Hematopoietic multipotent progenitor cell treated with erythropoietin and hydrocortisone succinate and interleukin-3 and kit ligand, for 8 days (in vitro differentiated cells): ENCODE results near the gene CLASP2.
"Not testable (repeated sequence)": the region's sequence is repeated elsewhere in the genome, so short reads cannot be mapped to it uniquely, and the experiment has no call there.

Experiments
- DNase-seq: peaks from one replicate; pipeline ENCODE4 v3.0.0-alpha.2; 2015

The CLASP2 gene

GRCh38 chr3:33526787-33527186, 191.3 kb downstream of the CLASP2 start:
- no peak for DNase-seq

GRCh38 chr3:33525232-33525631, 192.8 kb downstream of the CLASP2 start:
- no peak for DNase-seq

- no peak for DNase-seq
These were observed 194.9 kb downstream of the CLASP2 start for GRCh38 chr3:33523093-33523667.

GRCh38 chr3:33521736-33522135, 196.3 kb downstream of the CLASP2 start:
- DNase-seq: no peak

- DNase-seq: no peak
These were observed 204.7 kb downstream of the CLASP2 start for GRCh38 chr3:33513262-33513863.

- no peak for DNase-seq
These were observed 213.0 kb downstream of the CLASP2 start for GRCh38 chr3:33505027-33505426.

- peak; percentile 9 for DNase-seq
These were observed 221.6 kb downstream of the CLASP2 start for GRCh38 chr3:33496449-33496848.

- peak; percentile 60 for DNase-seq
These were observed 226.3 kb downstream of the CLASP2 start for GRCh38 chr3:33491721-33492120.

- peak; percentile 94 for DNase-seq
These were observed 227.3 kb downstream of the CLASP2 start for GRCh38 chr3:33490641-33491241.

GRCh38 chr3:33488683-33489082, 229.4 kb downstream of the CLASP2 start:
- no peak for DNase-seq

GRCh38 chr3:33488246-33488645, 229.8 kb downstream of the CLASP2 start:
- no peak for DNase-seq

GRCh38 chr3:33482111-33482521, 235.9 kb downstream of the CLASP2 start:
- DNase-seq: no peak

- no peak for DNase-seq
These were observed 243.2 kb downstream of the CLASP2 start for GRCh38 chr3:33474896-33475295.

GRCh38 chr3:33473813-33474212, 244.2 kb downstream of the CLASP2 start:
- no peak for DNase-seq

- peak; percentile 80 for DNase-seq
These were observed 250.3 kb downstream of the CLASP2 start for GRCh38 chr3:33467786-33468185.

GRCh38 chr3:33461097-33461496, 257.0 kb downstream of the CLASP2 start:
- DNase-seq: no peak

- DNase-seq: not testable (repeated sequence)
These were observed 258.5 kb downstream of the CLASP2 start for GRCh38 chr3:33459577-33459976.

GRCh38 chr3:33458446-33458845, 259.6 kb downstream of the CLASP2 start:
- peak; percentile 87 for DNase-seq

GRCh38 chr3:33456756-33457155, 261.3 kb downstream of the CLASP2 start:
- no peak for DNase-seq

- no peak for DNase-seq
These were observed 264.7 kb downstream of the CLASP2 start for GRCh38 chr3:33453331-33453761.

- DNase-seq: not testable (repeated sequence)
These were observed 266.1 kb downstream of the CLASP2 start for GRCh38 chr3:33451994-33452393.

GRCh38 chr3:33447958-33448357, 270.1 kb downstream of the CLASP2 start:
- DNase-seq: no peak

GRCh38 chr3:33447256-33447625, 270.8 kb downstream of the CLASP2 start:
- DNase-seq: not testable (repeated sequence)
